IPS-20b (cell line): ENCODE measurements around the gene NEURL4.

Experiments used
- H3K27ac ChIP-seq: one replicate; pipeline ENCODE4 v1.5.1; 2013; ENCODE audit warnings: low read length
- H3K27me3 ChIP-seq: 2 replicates; pipeline ENCODE4 v1.6.1; 2013; ENCODE audit warnings: mild to moderate bottlenecking, low read length, inconsistent platforms; ENCODE audit not compliant: insufficient read depth
- H3K36me3 ChIP-seq: 2 replicates; pipeline ENCODE4 v1.6.1; 2013; ENCODE audit warnings: low read depth, mild to moderate bottlenecking, inconsistent platforms, low read length, moderate library complexity; ENCODE audit not compliant: insufficient read depth
- H3K4me1 ChIP-seq: 2 replicates; pipeline ENCODE4 v1.6.1; 2013; ENCODE audit warnings: mild to moderate bottlenecking, control low read depth, inconsistent platforms, low read length, moderate library complexity; ENCODE audit not compliant: insufficient read depth
- H3K4me3 ChIP-seq: 2 replicates; pipeline ENCODE4 v1.5.1; 2013; ENCODE audit warnings: mild to moderate bottlenecking, low read length, inconsistent platforms
- H3K9ac ChIP-seq: 2 replicates; pipeline ENCODE4 v1.6.1; 2013; ENCODE audit warnings: low read depth, mild to moderate bottlenecking, inconsistent platforms, low read length, moderate library complexity
- H3K9me3 ChIP-seq: 2 replicates; pipeline ENCODE4 v1.6.1; 2013; ENCODE audit warnings: mild to moderate bottlenecking, low read depth, low read length, inconsistent platforms; ENCODE audit not compliant: insufficient read depth

Gene NEURL4

DNA sequence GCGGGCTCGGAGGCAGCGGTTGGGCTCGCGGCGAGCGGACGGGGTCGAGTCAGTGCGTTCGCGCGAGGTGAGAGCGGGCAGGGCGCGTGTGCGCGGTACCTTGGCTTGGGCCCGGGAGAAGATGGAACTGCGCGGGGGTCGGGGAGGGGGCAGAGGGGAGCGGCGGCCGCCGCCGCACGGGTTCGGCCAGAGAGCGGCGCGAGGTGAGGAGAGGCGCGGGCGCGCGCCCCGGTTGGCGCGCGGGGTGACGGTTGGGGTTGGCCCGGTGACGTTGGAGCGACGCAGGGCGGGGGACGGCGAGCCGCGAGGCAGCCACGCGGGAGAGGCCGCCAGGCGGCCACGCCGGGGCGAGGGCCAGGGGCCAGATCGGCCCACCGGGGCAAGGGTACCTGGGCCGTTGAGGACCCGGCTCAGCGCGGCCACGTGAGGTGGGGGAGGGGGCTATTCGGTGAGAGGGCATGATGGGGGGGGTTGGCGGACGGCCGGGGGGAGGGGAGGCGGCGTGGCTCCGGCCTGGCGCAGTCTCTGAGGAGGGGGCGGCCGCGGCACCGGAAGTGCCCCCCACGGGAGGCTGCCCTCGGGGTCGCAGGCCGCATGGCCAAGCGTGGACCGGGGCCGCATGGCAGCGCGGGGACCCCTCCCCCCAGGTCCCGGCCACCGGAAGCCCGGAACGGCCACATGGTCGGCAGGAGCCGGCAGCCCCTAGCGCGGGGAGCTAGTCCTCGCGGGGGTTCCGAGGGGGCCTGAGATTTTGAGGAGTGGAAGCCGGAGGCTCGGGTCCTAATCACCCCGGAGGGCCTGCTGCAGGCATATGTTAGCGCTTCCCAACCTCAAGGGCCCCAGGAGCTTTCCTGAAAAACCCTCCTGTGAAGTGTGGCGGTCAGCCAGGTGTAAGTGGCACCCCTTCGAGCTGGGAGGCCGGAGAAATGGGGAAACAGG, 21.2 kb downstream of the NEURL4 start:
- H3K4me1 ChIP-seq: peaks cover 5% of the 10 kb centered on the region; the same call in 1 of the 2 replicates
- peak overlapping the region; percentile 99 for H3K9ac ChIP-seq
- peak overlapping the region; percentile 96 for H3K4me3 ChIP-seq
- peaks cover 42% of the 10 kb centered on the region for H3K36me3 ChIP-seq
- H3K27me3 ChIP-seq: no peaks in the 10 kb centered on the region
- no peaks in the 10 kb centered on the region for H3K9me3 ChIP-seq
- peak overlapping the region; percentile 80 for H3K27ac ChIP-seq

GRCh38 chr17:7306911-7307685, 22.0 kb downstream of the NEURL4 start, which contains the start of gene EIF5A:
EIF5A (plus strand) TSS chr17:7307628; CDS start chr17:7309636, 2,008 bp downstream.
- H3K9ac ChIP-seq: peak within 1 kb of the TSS; percentile 99
- H3K27ac ChIP-seq: peak within 1 kb of the TSS; percentile 80
- H3K27me3 ChIP-seq: no peaks in the 10 kb centered on the region
- H3K4me3 ChIP-seq: peak within 1 kb of the TSS; percentile 96
- peaks cover 5% of the 10 kb centered on the region; the same call in 1 of the 2 replicates for H3K4me1 ChIP-seq
- H3K9me3 ChIP-seq: no peaks in the 10 kb centered on the region
- peaks cover 33% of the 10 kb centered on the region for H3K36me3 ChIP-seq

DNA sequence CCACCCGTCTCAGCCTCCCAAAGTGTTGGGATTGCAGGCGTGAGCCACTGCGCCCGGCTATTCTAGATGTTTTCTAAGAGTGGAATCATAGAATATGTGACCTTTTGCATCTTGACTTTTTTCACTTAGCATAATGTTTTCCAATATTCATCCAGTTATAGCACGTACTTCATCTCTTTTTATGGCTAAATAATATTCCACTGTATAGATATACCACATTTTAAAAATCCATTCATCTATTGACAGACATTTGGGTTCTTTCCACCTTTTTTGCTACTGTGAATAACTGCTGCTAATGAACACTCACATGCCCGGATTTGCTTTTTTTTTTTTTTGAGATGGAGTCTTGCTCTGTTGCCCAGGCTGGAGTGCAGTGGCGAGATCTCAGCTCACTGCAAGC, 25.0 kb downstream of the NEURL4 start:
- Histone ChIP-seq H3K9me3 (no peaks in the 10 kb centered on the region), H3K36me3 (peaks cover 5% of the 10 kb centered on the region), H3K4me3 (no peak overlapping the region), H3K9ac (no peak overlapping the region), H3K27me3 (no peaks in the 10 kb centered on the region; the same call in 1 of the 2 replicates), H3K27ac (no peak overlapping the region), H3K4me1 (peaks cover 1% of the 10 kb centered on the region; the same call in 1 of the 2 replicates)

GRCh38 chr17:7296189-7296861, 32.8 kb downstream of the NEURL4 start:
- H3K27ac ChIP-seq: no peak overlapping the region
- peak overlapping the region; percentile 37; the same call in 1 of the 2 replicates for H3K4me3 ChIP-seq
- H3K9me3 ChIP-seq: no peaks in the 10 kb centered on the region
- H3K4me1 ChIP-seq: no peaks in the 10 kb centered on the region; the same call in 1 of the 2 replicates
- no peak overlapping the region for H3K9ac ChIP-seq
- no peaks in the 10 kb centered on the region for H3K36me3 ChIP-seq
- peaks cover 35% of the 10 kb centered on the region for H3K27me3 ChIP-seq

- H3K9me3 ChIP-seq: no peaks in the 10 kb centered on the region
- H3K4me1 ChIP-seq: no peaks in the 10 kb centered on the region; the same call in 1 of the 2 replicates
- no peak overlapping the region for H3K27ac ChIP-seq
- H3K4me3 ChIP-seq: peak overlapping the region; percentile 66
- H3K27me3 ChIP-seq: peaks cover 35% of the 10 kb centered on the region
- H3K36me3 ChIP-seq: no peaks in the 10 kb centered on the region
- no peak overlapping the region; the same call in 1 of the 2 replicates for H3K9ac ChIP-seq
Measured at GRCh38 chr17:7295230-7296180, 33.6 kb downstream of the NEURL4 start.

- peaks cover 35% of the 10 kb centered on the region for H3K27me3 ChIP-seq
- no peaks in the 10 kb centered on the region for H3K36me3 ChIP-seq
- H3K9ac ChIP-seq: no peak within 1 kb of the TSS; the same call in 1 of the 2 replicates
- H3K27ac ChIP-seq: no peak within 1 kb of the TSS
- no peaks in the 10 kb centered on the region; the same call in 1 of the 2 replicates for H3K4me1 ChIP-seq
- peak within 1 kb of the TSS; percentile 66 for H3K4me3 ChIP-seq
- no peaks in the 10 kb centered on the region for H3K9me3 ChIP-seq
Measured at GRCh38 chr17:7294614-7295153, 34.5 kb downstream of the NEURL4 start, which contains the start of gene YBX2. YBX2 (minus strand) TSS chr17:7294639; CDS start chr17:7294500, 139 bp downstream.

DNA sequence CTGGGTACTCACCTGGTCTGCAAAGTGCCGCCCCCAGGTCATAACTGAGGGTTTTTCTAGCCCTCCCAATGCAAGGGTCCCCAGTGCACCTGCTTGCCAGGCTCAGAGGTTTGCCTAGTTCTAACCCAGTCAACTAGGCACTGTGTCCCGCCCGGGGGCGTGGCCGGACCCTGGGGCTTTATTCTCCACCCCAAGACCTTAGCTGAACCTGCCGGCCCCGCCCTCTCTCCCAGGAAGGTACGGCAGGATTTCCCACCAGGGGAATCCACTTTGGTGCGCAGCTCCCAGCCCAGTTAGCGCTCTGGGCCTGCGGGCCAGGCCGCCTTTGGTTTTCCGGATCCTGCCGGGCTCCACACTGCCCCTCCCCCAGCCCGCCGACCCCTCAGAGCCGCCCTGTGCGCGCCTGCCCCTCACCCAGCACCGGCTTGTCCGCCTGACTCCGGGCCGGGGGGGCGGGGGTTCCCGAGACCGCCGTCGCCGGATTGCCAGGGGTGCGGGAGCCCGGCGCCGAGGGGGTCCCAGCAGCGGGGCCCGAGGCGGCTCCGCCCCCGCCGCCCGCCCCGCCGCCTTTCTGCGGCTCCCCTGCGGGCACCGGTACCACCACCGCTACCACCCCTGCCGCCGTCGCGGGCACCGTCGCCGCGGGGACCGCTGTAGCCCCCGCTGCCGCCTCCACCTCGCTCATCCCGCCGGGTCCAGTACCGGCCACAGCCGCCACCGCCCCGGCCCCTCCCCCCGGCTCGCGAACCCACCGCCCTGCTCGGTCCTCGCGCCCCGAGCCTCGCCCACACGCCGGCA, 35.1 kb downstream of the NEURL4 start:
- Histone ChIP-seq H3K27me3 (peaks cover 35% of the 10 kb centered on the region), H3K9me3 (no peaks in the 10 kb centered on the region), H3K4me3 (peak overlapping the region; percentile 54; the same call in 1 of the 2 replicates), H3K36me3 (no peaks in the 10 kb centered on the region), H3K9ac (no peak overlapping the region), H3K27ac (no peak overlapping the region), H3K4me1 (no peaks in the 10 kb centered on the region; the same call in 1 of the 2 replicates)

DNA sequence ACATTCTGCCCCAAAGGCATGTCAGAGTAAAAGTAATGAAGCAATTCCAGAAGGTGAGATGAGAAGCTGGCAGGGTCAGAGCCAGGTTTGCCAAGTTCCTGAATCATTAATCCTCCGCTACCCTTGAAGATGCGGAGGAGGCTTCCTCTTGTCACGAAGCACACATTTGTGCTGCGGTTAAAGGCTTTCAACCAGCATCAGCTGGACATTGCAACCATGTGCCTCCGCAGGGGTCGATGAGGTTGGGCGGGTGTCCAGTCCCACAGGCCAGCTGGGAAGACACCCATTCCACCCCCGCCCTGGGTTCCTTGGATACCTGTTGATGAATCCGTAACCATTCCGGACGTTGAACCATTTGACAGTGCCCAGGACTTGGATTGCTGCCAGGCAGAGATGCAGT, 36.0 kb downstream of the NEURL4 start:
- peak overlapping the region; percentile 54; the same call in 1 of the 2 replicates for H3K4me3 ChIP-seq
- H3K9me3 ChIP-seq: no peaks in the 10 kb centered on the region
- H3K27ac ChIP-seq: no peak overlapping the region
- H3K27me3 ChIP-seq: peaks cover 35% of the 10 kb centered on the region
- no peaks in the 10 kb centered on the region; the same call in 1 of the 2 replicates for H3K4me1 ChIP-seq
- H3K9ac ChIP-seq: no peak overlapping the region
- H3K36me3 ChIP-seq: peaks cover 4% of the 10 kb centered on the region; the same call in 1 of the 2 replicates

GRCh38 chr17:7292729-7293128, 36.4 kb downstream of the NEURL4 start:
- Histone ChIP-seq H3K36me3 (peaks cover 7% of the 10 kb centered on the region; the same call in 1 of the 2 replicates), H3K27me3 (peaks cover 35% of the 10 kb centered on the region), H3K27ac (no peak overlapping the region), H3K4me3 (no peak overlapping the region), H3K9ac (no peak overlapping the region), H3K9me3 (no peaks in the 10 kb centered on the region), H3K4me1 (no peaks in the 10 kb centered on the region; the same call in 1 of the 2 replicates)
